Suprapubic skin (tissue), 3 donors: ENCODE measurements around the gene CHAF1A.

Experiments
- CTCF ChIP-seq, 2 donors: fragments of 200-600 bp in 1 of 2; fragments of 450-650 bp in 1 of 2; sonication (generic) in 1 of 2; IDR thresholded peaks; one replicate each; pipeline ENCODE4 v1.5.1; 2016 to 2019; ENCODE audit warnings: antibody characterized with exemption in 2 of 2, mild to moderate bottlenecking in 1 of 2, moderate library complexity in 1 of 2
- EP300 ChIP-seq: sonication (generic); formaldehyde crosslinking; IDR thresholded peaks from one replicate; pipeline ENCODE4 v1.6.1; 2017; ENCODE audit warnings: antibody characterized with exemption
- POLR2A ChIP-seq, 2 donors: fragments of 450-650 bp; IDR thresholded peaks; one replicate each; pipeline ENCODE4 v1.6.1; 2017; ENCODE audit warnings: antibody characterized with exemption in 2 of 2, mild to moderate bottlenecking in 2 of 2, moderate library complexity in 2 of 2

- TF ChIP-seq CTCF (IDR thresholded peaks at IDR 0.05) (no peak), POLR2A (IDR thresholded peaks at IDR 0.05) (no peak), EP300 (no peak)
These were observed 25.3 kb upstream of the CHAF1A start for GRCh38 chr19:4376991-4377781.
